Transverse colon (tissue), 3 donors: ENCODE measurements around the gene UBE2E2.

Experiments
- CTCF ChIP-seq, 5 experiments: fragments of 200-600 bp in 3 of 5; fragments of 450-650 bp in 2 of 5; sonication (generic) in 3 of 5; IDR thresholded peaks; 1 replicate in 2 of 5; 2 replicates in 3 of 5; pipeline ENCODE4 v1.5.1; 2016 to 2017; ENCODE audit warnings: antibody characterized with exemption in 5 of 5, inconsistent platforms in 3 of 5, mild to moderate bottlenecking in 2 of 5, moderate library complexity in 1 of 5
- POLR2A ChIP-seq: fragments of 450-650 bp; IDR thresholded peaks from one replicate; pipeline ENCODE4 v1.6.1; 2016; ENCODE audit warnings: antibody characterized with exemption, mild to moderate bottlenecking, moderate library complexity

DNA sequence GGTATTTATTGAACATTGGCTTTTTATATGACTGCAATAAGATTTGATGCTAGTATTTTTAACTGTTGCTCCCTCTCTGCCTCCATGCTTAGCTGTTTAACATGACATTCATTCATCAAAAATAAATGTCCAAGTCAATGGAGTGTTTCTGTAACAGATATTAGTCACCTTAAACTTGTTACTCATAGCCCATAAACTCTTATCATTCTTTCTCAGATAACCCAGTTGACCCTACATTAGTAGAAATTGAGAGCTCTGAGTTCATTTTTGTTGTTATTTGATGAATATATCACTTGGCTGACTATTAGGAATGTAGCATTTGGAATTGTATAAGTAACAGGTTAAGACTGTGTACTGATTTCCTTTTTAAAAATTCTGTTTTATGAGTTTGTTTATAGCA is 201.1 kb downstream of the UBE2E2 start:
- TF ChIP-seq CTCF (IDR thresholded peaks at IDR 0.05) (no peak), POLR2A (no peak)
